CD14-positive monocyte (primary cell): ENCODE data around the gene CLIC3. TPM values are rescaled to one million over a fixed set of nuclear protein-coding genes. Genes with fewer than 3 reads are reported as not detected.
"Not testable (repeated sequence)": the region's sequence is repeated elsewhere in the genome, so short reads cannot be mapped to it uniquely, and the experiment has no call there.

ENCODE experiments used
- DNase-seq, 3 donors: peaks; one replicate each; pipeline ENCODE4 v3.0.0-alpha.2; 2011 to 2022
- H2AFZ ChIP-seq: 2 replicates; pipeline ENCODE4 v1.6.0; 2012; ENCODE audit warnings: mild to moderate bottlenecking, low read depth, low read length, inconsistent platforms; ENCODE audit not compliant: insufficient read depth, poor library complexity, severe bottlenecking
- H3K27ac ChIP-seq, 2 donors: 1 replicate in 1 of 2; 2 replicates in 1 of 2; pipeline ENCODE4 v1.5.1; 2012 to 2013; ENCODE audit warnings: low read length in 2 of 2, control low read depth in 1 of 2, inconsistent platforms in 1 of 2, low read depth in 1 of 2, mild to moderate bottlenecking in 1 of 2
- H3K27me3 ChIP-seq, 2 donors: one replicate each; pipeline versions ENCODE4 v1.6.0 to v1.6.1; 2011 to 2013; ENCODE audit warnings: low read length in 2 of 2; ENCODE audit not compliant: control insufficient read depth in 2 of 2, insufficient read depth in 2 of 2
- H3K36me3 ChIP-seq, 2 donors: replicated peaks in 1 of 2; 1 replicate in 1 of 2; 2 replicates in 1 of 2; pipeline versions ENCODE4 v1.5.1 to v1.6.1; 2012 to 2013; ENCODE audit warnings: low read length in 2 of 2, control low read depth in 1 of 2, inconsistent platforms in 1 of 2, mild to moderate bottlenecking in 1 of 2; ENCODE audit not compliant: insufficient read depth in 2 of 2, control insufficient read depth in 1 of 2
- H3K4me1 ChIP-seq, 2 donors: 1 replicate in 1 of 2; 2 replicates in 1 of 2; pipeline versions ENCODE4 v1.5.1 to v1.6.1; 2012 to 2013; ENCODE audit warnings: low read length in 2 of 2, control low read depth in 1 of 2, inconsistent platforms in 1 of 2, mild to moderate bottlenecking in 1 of 2, moderate library complexity in 1 of 2; ENCODE audit not compliant: insufficient read depth in 2 of 2, control insufficient read depth in 1 of 2
- H3K4me2 ChIP-seq: replicated peaks from 2 replicates; pipeline ENCODE3; 2012; ENCODE audit warnings: low read length, moderate library complexity, mild to moderate bottlenecking; ENCODE audit not compliant: poor library complexity, severe bottlenecking; ENCODE audit errors: extremely low read depth
- H3K4me3 ChIP-seq, 3 experiments: fragments of 200-600 bp in 1 of 3; sonication (generic) in 1 of 3; replicated peaks in 1 of 3; 1 replicate in 2 of 3; 2 replicates in 1 of 3; pipeline ENCODE4 v1.5.1; 2011 to 2013; ENCODE audit warnings: low read length in 3 of 3, mild to moderate bottlenecking in 3 of 3, control low read depth in 2 of 3, low read depth in 2 of 3, inconsistent platforms in 1 of 3, moderate library complexity in 1 of 3
- H3K79me2 ChIP-seq: 2 replicates; pipeline ENCODE4 v1.6.0; 2012; ENCODE audit warnings: mild to moderate bottlenecking, control low read depth, inconsistent platforms, low read length, moderate library complexity; ENCODE audit not compliant: insufficient read depth
- H3K9ac ChIP-seq: 2 replicates; pipeline ENCODE4 v1.6.0; 2017; ENCODE audit warnings: low read length, mild to moderate bottlenecking; ENCODE audit not compliant: insufficient read depth, poor library complexity, severe bottlenecking
- H3K9me3 ChIP-seq, 2 donors: replicated peaks in 1 of 2; 1 replicate in 1 of 2; 2 replicates in 1 of 2; pipeline versions ENCODE4 v1.5.1 to v1.6.1; 2012 to 2013; ENCODE audit warnings: low read length in 2 of 2, control low read depth in 1 of 2; ENCODE audit not compliant: control insufficient read depth in 1 of 2, insufficient read depth in 1 of 2
- H4K20me1 ChIP-seq: 2 replicates; pipeline ENCODE4 v1.6.0; 2012; ENCODE audit warnings: mild to moderate bottlenecking, low read length, control low read depth, moderate library complexity; ENCODE audit not compliant: insufficient read depth
- H3K27ac Mint-ChIP-seq, 7 donors: one replicate each; pipeline ENCODE4 v1.8.0; 2020; ENCODE audit warnings: mild to moderate bottlenecking in 7 of 7, mixed read lengths in 7 of 7, moderate library complexity in 6 of 7, inconsistent platforms in 2 of 7
- H3K27me3 Mint-ChIP-seq, 3 donors: one replicate each; pipeline ENCODE4 v1.8.0; 2021 to 2022; ENCODE audit warnings: low read depth in 3 of 3, mild to moderate bottlenecking in 3 of 3, mixed read lengths in 3 of 3, moderate library complexity in 3 of 3, inconsistent platforms in 1 of 3
- H3K36me3 Mint-ChIP-seq, 2 donors: one replicate each; pipeline ENCODE4 v1.8.0; 2020; ENCODE audit warnings: mixed read lengths in 2 of 2, inconsistent platforms in 1 of 2, mild to moderate bottlenecking in 1 of 2
- H3K4me1 Mint-ChIP-seq: one replicate; pipeline ENCODE4 v1.8.0; 2020; ENCODE audit warnings: mild to moderate bottlenecking, mixed read lengths
- H3K4me3 Mint-ChIP-seq, 2 donors: one replicate each; pipeline ENCODE4 v1.8.0; 2020; ENCODE audit warnings: mild to moderate bottlenecking in 2 of 2, mixed read lengths in 2 of 2, moderate library complexity in 1 of 2
- H3K9me3 Mint-ChIP-seq, 7 donors: one replicate each; pipeline ENCODE4 v1.8.0; 2020 to 2022; ENCODE audit warnings: mixed read lengths in 7 of 7, mild to moderate bottlenecking in 6 of 7, moderate library complexity in 6 of 7, inconsistent platforms in 2 of 7
- CTCF ChIP-seq: fragments of 200-600 bp; IDR thresholded peaks from one replicate; pipeline ENCODE4 v1.8.0; 2022; ENCODE audit warnings: antibody characterized with exemption, mild to moderate bottlenecking
- WGBS: methylation state at CpG from one replicate; pipeline ENCODE4 v1.1.5; 2013; ENCODE audit warnings: missing lambda C conversion rate; ENCODE audit not compliant: insufficient coverage; 5-methylcytosine and 5-hydroxymethylcytosine counted together
- intact Hi-C, 2 donors: fragments of 100-400 bp; cut with micrococcal nuclease; formaldehyde crosslinking; loops; one replicate each; pipeline versions ENCODE4 v1.15.0 to v1.15.1; 2023
- polyA plus RNA-seq, 3 donors: library from polyadenylated mRNA; depleted of rRNA in 1 of 3; unstranded in 2 of 3; stranded (reverse) in 1 of 3; fragments of 300-500 nt in 2 of 3; fragments of >200 nt in 1 of 3; fragmentation: Illumina TruSeq in 2 of 3; gene quantifications; 1 replicate in 2 of 3; 2 replicates in 1 of 3; pipeline ENCODE4 v1.2.3, GENCODE V29; 2012 to 2021

The CLIC3 gene
- polyA plus RNA-seq, 3 donors = 0.29 to 0.51 TPM; not detected in 1

- H3K36me3 ChIP-seq = peaks cover 15 to 22% of the 10 kb centered on the region in 2 donors
- TF ChIP-seq CTCF = peak; percentile 90
- peak overlapping the region; percentile 98 for H3K4me2 ChIP-seq
- intact Hi-C loops = loop anchor here (1.0 to 10.0 kb wide), 7 partner anchors 32 to 248 kb away; partner anchors contain the start of genes AJM1 (in 1 of the 2), C8G (in 1 of the 2), CLIC3 (in 1 of the 2) and FBXW5 (in 1 of the 2)
- Mint-ChIP-seq H3K4me1 (peaks cover 38% of the 10 kb centered on the region), H3K36me3 (peaks cover 5 to 30% of the 10 kb centered on the region in 2 donors), H3K4me3 (peak overlapping the region; percentile 78 to 89), H3K9me3 (no peaks in the 10 kb centered on the region), H3K27ac (peak overlapping the region; percentile 86 to 92 (median 90)), H3K27me3 (no peaks in the 10 kb centered on the region)
- H3K4me1 ChIP-seq = peaks cover 47 to 59% of the 10 kb centered on the region in 2 donors
- H3K4me3 ChIP-seq = peak overlapping the region; percentile 0 to 74 (median 29)
- no peaks in the 10 kb centered on the region for H3K9me3 ChIP-seq
- peak overlapping the region; percentile 71 to 83 for H3K27ac ChIP-seq
- peaks cover 60% of the 10 kb centered on the region for H3K79me2 ChIP-seq
- H3K27me3 ChIP-seq = no peaks in the 10 kb centered on the region
- H4K20me1 ChIP-seq = peaks cover 52% of the 10 kb centered on the region
- peak overlapping the region; percentile 1 for H3K9ac ChIP-seq
- peak; percentile 78 to 84 (median 84) for DNase-seq
- peak overlapping the region; percentile 29 for H2AFZ ChIP-seq
- 0% methylated on average over 14 of the region's 24 CpGs for WGBS
Measured at GRCh38 chr9:137034709-137035506, 38.5 kb upstream of the CLIC3 start.

- H3K4me3 ChIP-seq = peak overlapping the region; percentile 47 to 88 (median 68)
- H3K9ac ChIP-seq = peak overlapping the region; percentile 77
- WGBS = 0% methylated on average over 8 of the region's 15 CpGs
- H3K9me3 Mint-ChIP-seq = no peaks in the 10 kb centered on the region
- peak overlapping the region; percentile 83 to 92 for H3K27ac ChIP-seq
- peaks cover 45% of the 10 kb centered on the region for H3K4me1 Mint-ChIP-seq
- H3K79me2 ChIP-seq = peaks cover 67% of the 10 kb centered on the region
- H3K27ac Mint-ChIP-seq = peak overlapping the region; percentile 86 to 94 (median 92)
- peak; percentile 44 to 65 (median 60) for DNase-seq
- peak overlapping the region; percentile 98 for H3K4me2 ChIP-seq
- no peak for TF ChIP-seq CTCF
- intact Hi-C loops = loop anchor here (1.0 to 10.0 kb wide), 7 partner anchors 33 to 247 kb away; partner anchors contain the start of genes AJM1 (in 1 of the 2), C8G (in 1 of the 2), CLIC3 (in 1 of the 2) and FBXW5 (in 1 of the 2)
- peaks cover 15 to 22% of the 10 kb centered on the region in 2 donors for H3K36me3 ChIP-seq
- H3K27me3 Mint-ChIP-seq = no peaks in the 10 kb centered on the region
- H4K20me1 ChIP-seq = peaks cover 48% of the 10 kb centered on the region
- H3K4me3 Mint-ChIP-seq = peak overlapping the region; percentile 87 to 93
- H3K9me3 ChIP-seq = no peaks in the 10 kb centered on the region
- peaks cover 54 to 67% of the 10 kb centered on the region in 2 donors for H3K4me1 ChIP-seq
- peaks cover 5 to 30% of the 10 kb centered on the region in 2 donors for H3K36me3 Mint-ChIP-seq
- H3K27me3 ChIP-seq = no peaks in the 10 kb centered on the region
- H2AFZ ChIP-seq = peak overlapping the region; percentile 29
Measured at GRCh38 chr9:137034039-137034708, 37.8 kb upstream of the CLIC3 start.

- Histone ChIP-seq H3K36me3 (peaks cover 15 to 22% of the 10 kb centered on the region in 2 donors), H3K27ac (peak overlapping the region; percentile 83 to 92), H3K9ac (peak overlapping the region; percentile 77), H3K4me1 (peaks cover 61 to 74% of the 10 kb centered on the region in 2 donors), H3K4me2 (peak overlapping the region; percentile 98), H3K79me2 (peaks cover 73% of the 10 kb centered on the region), H3K4me3 (peak overlapping the region; percentile 47 to 88 (median 68)), H4K20me1 (peaks cover 48% of the 10 kb centered on the region)
- DNase-seq, H3K27me3 Mint-ChIP-seq, H2AFZ ChIP-seq, H3K27me3 ChIP-seq, H3K9me3 ChIP-seq, H3K9me3 Mint-ChIP-seq: not testable (repeated sequence)
- peak overlapping the region; percentile 86 to 94 (median 92) for H3K27ac Mint-ChIP-seq
- peak overlapping the region; percentile 87 to 93 for H3K4me3 Mint-ChIP-seq
- H3K4me1 Mint-ChIP-seq = peaks cover 52% of the 10 kb centered on the region
- no CpG with 5 or more reads among the region's 5 CpGs for WGBS
- H3K36me3 Mint-ChIP-seq = peaks cover 3 to 25% of the 10 kb centered on the region in 2 donors
- intact Hi-C loops = loop anchor here (5.0 to 10.0 kb wide), 6 partner anchors 34 to 246 kb away; partner anchors contain the start of genes AJM1 (in 1 of the 2), C8G (in 1 of the 2), CLIC3 (in 1 of the 2) and FBXW5 (in 1 of the 2)
Measured at GRCh38 chr9:137033481-137033880, 37.1 kb upstream of the CLIC3 start.
